ENCODE results near the gene LAD1.

LAD1 gene

GRCh38 chr1:201399018-201399351 is at the start of gene LAD1:
TSS of gene LAD1 (minus strand) at chr1:201399324. CDS start at chr1:201399306, 18 bp downstream.
- no peak for DNase-seq

- peak; percentile 85 for DNase-seq
These were observed 49.1 kb upstream of the LAD1 start for GRCh38 chr1:201447903-201448871.

GRCh38 chr1:201445310-201445709 is 46.2 kb upstream of the LAD1 start:
- no peak for DNase-seq

GRCh38 chr1:201444792-201445191 is 45.7 kb upstream of the LAD1 start:
- DNase-seq: no peak

GRCh38 chr1:201443747-201444146 is 44.6 kb upstream of the LAD1 start:
- DNase-seq: no peak

GRCh38 chr1:201436969-201437368 is 37.8 kb upstream of the LAD1 start:
- no peak for DNase-seq

- DNase-seq: no peak
These were observed 37.3 kb upstream of the LAD1 start for GRCh38 chr1:201436393-201436792.

GRCh38 chr1:201434266-201434665 is 35.1 kb upstream of the LAD1 start:
- DNase-seq: no peak

- DNase-seq: no peak
These were observed 34.5 kb upstream of the LAD1 start for GRCh38 chr1:201433609-201434008.

GRCh38 chr1:201430776-201431175 is 31.7 kb upstream of the LAD1 start:
- DNase-seq: no peak

- no peak for DNase-seq
These were observed 30.8 kb upstream of the LAD1 start for GRCh38 chr1:201429736-201430501.

GRCh38 chr1:201427963-201428362 is 28.8 kb upstream of the LAD1 start:
- DNase-seq: no peak

GRCh38 chr1:201426479-201427310 is 27.6 kb upstream of the LAD1 start:
- no peak for DNase-seq

- no peak for DNase-seq
These were observed 25.0 kb upstream of the LAD1 start for GRCh38 chr1:201424146-201424545.

- no peak for DNase-seq
These were observed 24.5 kb upstream of the LAD1 start for GRCh38 chr1:201423655-201424054.

- no peak for DNase-seq
These were observed 23.4 kb upstream of the LAD1 start for GRCh38 chr1:201422436-201423030.

- DNase-seq: no peak
These were observed 22.9 kb upstream of the LAD1 start for GRCh38 chr1:201422026-201422425.

GRCh38 chr1:201421041-201421440 is 21.9 kb upstream of the LAD1 start:
- DNase-seq: no peak

GRCh38 chr1:201420608-201421002 is 21.5 kb upstream of the LAD1 start:
- no peak for DNase-seq

- no peak for DNase-seq
These were observed 20.9 kb upstream of the LAD1 start for GRCh38 chr1:201419746-201420607.

- no peak for DNase-seq
These were observed 20.1 kb upstream of the LAD1 start for GRCh38 chr1:201419256-201419655.

GRCh38 chr1:201418461-201418860 is 19.3 kb upstream of the LAD1 start:
- DNase-seq: no peak

All from hematopoietic multipotent progenitor cell treated with erythropoietin and hydrocortisone succinate and interleukin-3 and kit ligand, for 4 days (in vitro differentiated cells).